Heart left ventricle (tissue), 13 donors: Measurements from ENCODE around the gene WASF3.

ENCODE experiments used
- POLR2A ChIP-seq, 2 donors: fragments of 450-650 bp; IDR thresholded peaks; one replicate each; pipeline ENCODE4 v1.6.1; 2017; ENCODE audit warnings: antibody characterized with exemption in 2 of 2, mild to moderate bottlenecking in 2 of 2, moderate library complexity in 2 of 2
- TF ChIP-seq, protein P1 (sequence below), 12 donors: fragments of 200-600 bp; sonication (generic) in 4 of 12; IDR thresholded peaks; one replicate each; pipeline versions ENCODE4 v1.5.0 to v1.8.0; 2018 to 2022; ENCODE audit warnings: antibody characterized with exemption in 12 of 12, mild to moderate bottlenecking in 5 of 12
- donor health status: ischemic (EF 13 %, LVEDD 7.1; RV severe dilation, severe dysfunction).
- donor health status: DM: no; HTN: yes; CAD: no.
- donor health status: DM: no; HTN: no; CAD: no.
- donor health status: ischemic (EF 25% LVEDD 6.9; RV normal size, moderate dysfunction).
- donor health status: ischemic (EF 25% LVEDD 5.7; RV mildly dilated, moderate dysfunction).
- donor health status: ischemic (EF 35%, LVEDD 5.7; RV mildly dilated, moderate dysfunction).
- donor health status: nonischemic (EF 11% LVEDD 7.7; RV severe dilation, severe dysfunction).
- donor health status: DM: yes; HTN: yes; CAD: no.
- donor health status: PGD.
- donor health status: ischemic (EF 29% LVEDD 5.4; RV normal size, mild dysfunction).
- donor health status: nonischemic (EF 23%, LVEDD 6.1; RV moderate dilation, normal function).

DNA sequence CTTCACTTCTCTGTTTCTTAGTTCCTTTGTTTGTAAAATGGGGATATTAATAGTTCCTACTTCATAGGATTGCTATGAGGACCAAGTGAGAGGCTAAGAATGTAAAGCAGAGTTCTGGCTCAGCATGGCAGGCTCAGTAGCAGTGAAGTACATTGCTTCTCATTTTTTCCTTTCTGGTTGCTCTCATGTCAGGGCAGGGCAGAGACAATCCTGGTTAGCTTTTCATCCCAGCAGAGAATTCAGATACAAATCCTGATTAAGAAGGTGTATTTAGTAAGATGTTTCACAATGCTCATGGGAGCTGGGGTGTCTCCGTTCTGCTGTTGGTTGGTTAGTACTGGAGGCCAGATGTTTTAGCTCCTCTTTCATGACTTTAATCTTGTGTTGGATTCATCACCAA is 42.9 kb downstream of the WASF3 start:
- TF ChIP-seq, protein P1, sequence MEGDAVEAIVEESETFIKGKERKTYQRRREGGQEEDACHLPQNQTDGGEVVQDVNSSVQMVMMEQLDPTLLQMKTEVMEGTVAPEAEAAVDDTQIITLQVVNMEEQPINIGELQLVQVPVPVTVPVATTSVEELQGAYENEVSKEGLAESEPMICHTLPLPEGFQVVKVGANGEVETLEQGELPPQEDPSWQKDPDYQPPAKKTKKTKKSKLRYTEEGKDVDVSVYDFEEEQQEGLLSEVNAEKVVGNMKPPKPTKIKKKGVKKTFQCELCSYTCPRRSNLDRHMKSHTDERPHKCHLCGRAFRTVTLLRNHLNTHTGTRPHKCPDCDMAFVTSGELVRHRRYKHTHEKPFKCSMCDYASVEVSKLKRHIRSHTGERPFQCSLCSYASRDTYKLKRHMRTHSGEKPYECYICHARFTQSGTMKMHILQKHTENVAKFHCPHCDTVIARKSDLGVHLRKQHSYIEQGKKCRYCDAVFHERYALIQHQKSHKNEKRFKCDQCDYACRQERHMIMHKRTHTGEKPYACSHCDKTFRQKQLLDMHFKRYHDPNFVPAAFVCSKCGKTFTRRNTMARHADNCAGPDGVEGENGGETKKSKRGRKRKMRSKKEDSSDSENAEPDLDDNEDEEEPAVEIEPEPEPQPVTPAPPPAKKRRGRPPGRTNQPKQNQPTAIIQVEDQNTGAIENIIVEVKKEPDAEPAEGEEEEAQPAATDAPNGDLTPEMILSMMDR (IDR thresholded peaks at IDR 0.05) = no peak
- TF ChIP-seq POLR2A (IDR thresholded peaks at IDR 0.05) = no peak
